H1 (cell line): ENCODE measurements around the gene LRRC27. TPM values are rescaled to one million over a fixed set of nuclear protein-coding genes. Genes with fewer than 3 reads are reported as not detected.

Experiments used
- CTCF ChIA-PET: fragments of 300-600 bp; sonication (Branson Sonifier 250); formaldehyde crosslinking; loops from one replicate; lab custom pipeline; 2021; ENCODE audit not compliant: partially characterized antibody; lab: Charles Lee
- POLR2A ChIA-PET: fragments of 300-600 bp; sonication (Branson Sonifier 250); formaldehyde crosslinking; loops from one replicate; lab custom pipeline; 2021; ENCODE audit warnings: inconsistent platforms; ENCODE audit not compliant: partially characterized antibody; lab: Charles Lee
- DNase-seq, 2 experiments: peaks; one replicate each; pipeline versions ENCODE4 v3.0.0 to v3.0.0-alpha.2; 2010 to 2022; ENCODE audit warnings: low spot score in 2 of 2, low read depth in 1 of 2, mixed read lengths in 1 of 2
- FAIRE-seq: peaks from 2 replicates; lab custom pipeline; 2011; peaks lifted over from hg19 to GRCh38; lab: Jason Lieb, UNC
- H2AFZ ChIP-seq: 2 replicates; pipeline ENCODE4 v1.8.1; 2012; ENCODE audit warnings: low read length, inconsistent platforms
- H2AK5ac ChIP-seq: 2 replicates; pipeline ENCODE4 v1.6.1; 2013; ENCODE audit warnings: low read depth, low read length
- H2BK120ac ChIP-seq: replicated peaks from 2 replicates; pipeline ENCODE3; 2013; ENCODE audit warnings: low read depth, low read length, inconsistent platforms
- H2BK12ac ChIP-seq: 2 replicates; pipeline ENCODE4 v1.6.1; 2013; ENCODE audit warnings: low read depth, low read length
- H2BK15ac ChIP-seq: 2 replicates; pipeline ENCODE4 v1.6.1; 2013; ENCODE audit warnings: low read length
- H2BK20ac ChIP-seq: 2 replicates; pipeline ENCODE4 v1.6.1; 2013; ENCODE audit warnings: low read length
- H2BK5ac ChIP-seq: 2 replicates; pipeline ENCODE4 v1.6.1; 2013; ENCODE audit warnings: low read depth, low read length
- H3K14ac ChIP-seq: 2 replicates; pipeline ENCODE4 v1.6.1; 2013; ENCODE audit warnings: inconsistent platforms; ENCODE audit not compliant: insufficient read length
- H3K18ac ChIP-seq: 2 replicates; pipeline ENCODE4 v1.6.1; 2013; ENCODE audit warnings: low read length; ENCODE audit errors: extremely low read depth
- H3K23ac ChIP-seq: 2 replicates; pipeline ENCODE4 v1.6.1; 2013; ENCODE audit warnings: inconsistent platforms; ENCODE audit not compliant: insufficient read length
- H3K23me2 ChIP-seq: 2 replicates; pipeline ENCODE4 v1.6.1; 2013; ENCODE audit warnings: low read depth, low read length
- H3K27ac ChIP-seq: 2 replicates; pipeline ENCODE4 v1.6.1; 2011; ENCODE audit warnings: low read depth, low read length, inconsistent platforms
- H3K27me3 ChIP-seq, 4 experiments: replicated peaks in 1 of 4; 1 replicate in 1 of 4; 2 replicates in 3 of 4; pipeline versions ENCODE4 v1.6.1 to v1.8.1; 2011 to 2013; ENCODE audit warnings: low read length in 3 of 4, mild to moderate bottlenecking in 3 of 4, inconsistent platforms in 2 of 4, mixed read lengths in 2 of 4, moderate library complexity in 1 of 4; ENCODE audit not compliant: control insufficient read depth in 3 of 4, insufficient read depth in 3 of 4; ENCODE audit errors: extremely low read depth in 1 of 4
- H3K36me3 ChIP-seq, 4 experiments: 2 replicates each; pipeline versions ENCODE4 v1.6.1 to v1.8.1; 2011 to 2013; ENCODE audit warnings: mild to moderate bottlenecking in 4 of 4, low read length in 3 of 4, moderate library complexity in 2 of 4, control low read depth in 1 of 4, inconsistent platforms in 1 of 4; ENCODE audit not compliant: insufficient read depth in 4 of 4, control insufficient read depth in 2 of 4
- H3K4ac ChIP-seq: replicated peaks from 2 replicates; pipeline ENCODE3; 2013; ENCODE audit warnings: low read length, low read depth, mixed read lengths, inconsistent platforms; ENCODE audit not compliant: insufficient read length
- H3K4me1 ChIP-seq, 4 experiments: replicated peaks in 1 of 4; 1 replicate in 1 of 4; 2 replicates in 3 of 4; pipeline versions ENCODE4 v1.6.1 to v1.8.1; 2011 to 2013; ENCODE audit warnings: low read length in 3 of 4, inconsistent platforms in 2 of 4, mixed read lengths in 1 of 4; ENCODE audit not compliant: insufficient read depth in 4 of 4, control insufficient read depth in 3 of 4
- H3K4me2 ChIP-seq, 2 experiments: 2 replicates each; pipeline versions ENCODE4 v1.6.1 to v1.8.1; 2011 to 2013; ENCODE audit warnings: low read depth in 2 of 2, low read length in 2 of 2, control low read depth in 1 of 2, inconsistent platforms in 1 of 2, mild to moderate bottlenecking in 1 of 2; ENCODE audit not compliant: insufficient read depth in 1 of 2
- H3K4me3 ChIP-seq, 4 experiments: fragments of 200-600, 300-600 bp in 1 of 4; sonication (generic), shearing (Covaris generic), sonication (Bioruptor Twin) in 1 of 4; 2 replicates each; pipeline versions ENCODE4 v1.5.1 to v1.8.1; 2011 to 2016; ENCODE audit warnings: low read length in 4 of 4, low read depth in 3 of 4, control low read depth in 2 of 4, inconsistent platforms in 2 of 4, mild to moderate bottlenecking in 2 of 4, mixed read lengths in 1 of 4, moderate library complexity in 1 of 4; ENCODE audit not compliant: insufficient read depth in 2 of 4; ENCODE audit errors: extremely low read depth in 1 of 4
- H3K56ac ChIP-seq: replicated peaks from 2 replicates; pipeline ENCODE3; 2013; ENCODE audit warnings: low read depth, mild to moderate bottlenecking, mixed read lengths, low read length, inconsistent platforms; ENCODE audit not compliant: insufficient read length
- H3K79me1 ChIP-seq: 2 replicates; pipeline ENCODE4 v1.6.1; 2013; ENCODE audit warnings: low read depth, low read length, control low read depth
- H3K79me2 ChIP-seq, 2 experiments: 2 replicates each; pipeline versions ENCODE4 v1.6.1 to v1.8.1; 2012 to 2013; ENCODE audit warnings: low read length in 2 of 2, mild to moderate bottlenecking in 2 of 2, inconsistent platforms in 1 of 2; ENCODE audit not compliant: insufficient read depth in 2 of 2, control insufficient read depth in 1 of 2
- H3K9ac ChIP-seq, 4 experiments: replicated peaks in 1 of 4; 1 replicate in 1 of 4; 2 replicates in 3 of 4; pipeline versions ENCODE4 v1.6.1 to v1.8.1; 2011 to 2013; ENCODE audit warnings: low read depth in 3 of 4, low read length in 3 of 4, control low read depth in 2 of 4, mild to moderate bottlenecking in 2 of 4, moderate library complexity in 2 of 4, inconsistent platforms in 1 of 4; ENCODE audit errors: extremely low read depth in 1 of 4
- H3K9me3 ChIP-seq, 2 experiments: 2 replicates each; pipeline versions ENCODE4 v1.6.1 to v1.8.1; 2012 to 2013; ENCODE audit warnings: mild to moderate bottlenecking in 2 of 2, moderate library complexity in 2 of 2, control low read depth in 1 of 2, inconsistent platforms in 1 of 2, low read depth in 1 of 2, low read length in 1 of 2, mixed read lengths in 1 of 2; ENCODE audit not compliant: insufficient read depth in 2 of 2
- H4K20me1 ChIP-seq, 2 experiments: replicated peaks in 1 of 2; 2 replicates each; pipeline versions ENCODE3 to v1.8.1; 2011 to 2013; ENCODE audit warnings: inconsistent platforms in 2 of 2, low read length in 2 of 2, mild to moderate bottlenecking in 1 of 2; ENCODE audit not compliant: insufficient read depth in 2 of 2, control insufficient read depth in 1 of 2
- H4K5ac ChIP-seq: 2 replicates; pipeline ENCODE4 v1.6.1; 2013; ENCODE audit warnings: low read length, low read depth, mixed read lengths, inconsistent platforms; ENCODE audit not compliant: insufficient read length
- H4K8ac ChIP-seq: 2 replicates; pipeline ENCODE4 v1.8.0; 2013; ENCODE audit warnings: mild to moderate bottlenecking, moderate library complexity, low read length, inconsistent platforms; ENCODE audit not compliant: insufficient read depth; ENCODE audit errors: extremely low read depth
- H4K91ac ChIP-seq: replicated peaks from 2 replicates; pipeline ENCODE3; 2013; ENCODE audit warnings: low read length, mixed read lengths, inconsistent platforms; ENCODE audit not compliant: insufficient read length
- CBX8 ChIP-seq: fragments of 300-800, 300-1000 bp; sonication (generic); IDR thresholded peaks from 2 replicates; pipeline ENCODE4 v1.7.1; 2016; ENCODE audit warnings: low read depth, low read length, borderline replicate concordance
- HDAC2 ChIP-seq, 2 experiments: fragments of 300-600 bp in 1 of 2; sonication (generic) in 1 of 2; IDR thresholded peaks; 2 replicates each; pipeline ENCODE4 v1.6.1; 2011 to 2012; ENCODE audit warnings: low read depth in 2 of 2, low read length in 2 of 2, mild to moderate bottlenecking in 2 of 2, moderate library complexity in 2 of 2, borderline replicate concordance in 1 of 2, inconsistent platforms in 1 of 2
- JUND ChIP-seq: IDR thresholded peaks from 2 replicates; pipeline ENCODE4 v1.6.1; 2011; ENCODE audit warnings: mild to moderate bottlenecking, improper control_type of control experiment, low read length
- NANOG ChIP-seq: IDR thresholded peaks from 2 replicates; pipeline ENCODE4 v1.6.1; 2011; ENCODE audit warnings: low read length, low read depth, mild to moderate bottlenecking, inconsistent platforms; ENCODE audit not compliant: insufficient read depth, poor library complexity, severe bottlenecking
- TBP ChIP-seq: IDR thresholded peaks from 2 replicates; pipeline ENCODE4 v1.6.1; 2011; ENCODE audit warnings: low read depth, low read length, improper control_type of control experiment
- TEAD4 ChIP-seq: IDR thresholded peaks from 2 replicates; pipeline ENCODE4 v1.6.1; 2012; ENCODE audit warnings: low read depth, low read length, inconsistent platforms, mixed read lengths
- WGBS, 2 experiments: shearing (Covaris generic) in 1 of 2; methylation state at CpG; one replicate each; pipeline versions ENCODE4 v1.1.6 to v1.1.7; 2013 to 2015; ENCODE audit warnings: low lambda C conversion rate in 2 of 2, mixed read lengths in 2 of 2, inconsistent platforms in 1 of 2, low coverage in 1 of 2, missing lambda C conversion rate in 1 of 2; ENCODE audit not compliant: insufficient replicate concordance in 2 of 2, insufficient coverage in 1 of 2, insufficient read length in 1 of 2; ENCODE audit errors: extremely low coverage in 1 of 2, missing lambda C conversion rate in 1 of 2; 5-methylcytosine and 5-hydroxymethylcytosine counted together
- polyA plus RNA-seq, 7 experiments: library from polyadenylated mRNA; depleted of rRNA in 3 of 7; stranded (reverse) in 5 of 7; unstranded in 2 of 7; fragments of >200 nt in 5 of 7; fragments of 200-250 nt in 2 of 7; gene quantifications; 1 replicate in 5 of 7; 2 replicates in 1 of 7; 4 replicates in 1 of 7; pipeline versions ENCODE4 v1.2.1 to v1.2.3, GENCODE V29; 2011 to 2013; ENCODE audit warnings: missing spikeins in 2 of 7, mixed read lengths in 2 of 7
- total RNA-seq: library from RNA; stranded (reverse); fragmentation: NEBNext Ultra II Directional; extraction: Animal tissue kit (Norgen Biotek cat#: 25700); gene quantifications from 2 replicates; pipeline ENCODE4 v1.2.1, GENCODE V29; 2021
- TF ChIP-seq, protein P1 (sequence below): IDR thresholded peaks from 2 replicates; pipeline ENCODE4 v1.6.1; 2011; ENCODE audit warnings: low read length, improper control_type of control experiment
- TF ChIP-seq, protein P2 (sequence below): IDR thresholded peaks from 2 replicates; pipeline ENCODE4 v1.6.1; 2012; ENCODE audit warnings: low read length, inconsistent platforms

LRRC27 gene
- total and polyA plus RNA-seq, 2 of the 8 experiments (the other 6 are each of a cell fraction or from before 2014, with no cell fraction given): 1.2 to 3.8 TPM

- WGBS, 2 experiments: 85% methylated on average over 8 of the region's 8 CpGs; no CpG with 5 or more reads in 1 of the 2 experiments
- Histone ChIP-seq H4K20me1 (no peaks in the 10 kb centered on the region), H3K27ac (no peak overlapping the region), H3K4me2 (no peak overlapping the region), H3K18ac (no peak overlapping the region), H3K36me3 (no peaks in the 10 kb centered on the region), H4K5ac (no peak overlapping the region), H3K23ac (no peak overlapping the region), H2AK5ac (no peak overlapping the region), H3K4me1 (no peaks in the 10 kb centered on the region; a peak in 2 of 7 replicates), H3K79me2 (no peaks in the 10 kb centered on the region), H3K56ac (no peak overlapping the region), H3K27me3 (no peaks in the 10 kb centered on the region), H3K4ac (no peak overlapping the region), H4K8ac (no peak overlapping the region), H2AFZ (no peak overlapping the region), H2BK12ac (no peak overlapping the region), H2BK5ac (no peak overlapping the region), H3K9me3 (no peaks in the 10 kb centered on the region), H2BK15ac (no peak overlapping the region), H2BK20ac (no peak overlapping the region), H2BK120ac (no peak overlapping the region), H3K23me2 (no peaks in the 10 kb centered on the region), H4K91ac (no peak overlapping the region), H3K14ac (no peak overlapping the region), H3K9ac (no peak overlapping the region), H3K79me1 (no peaks in the 10 kb centered on the region), H3K4me3 (no peak overlapping the region)
- ChIA-PET CTCF (interaction anchor here (0.6 to 1.2 kb wide), 9 partner anchors 10 to 252 kb away, joined by 3 to 5 read pairs (median 4); no protein-coding TSS in a partner anchor), POLR2A (interaction anchor here (0.9 kb wide), 1 partner anchor 62 kb away, joined by 3 read pairs; no protein-coding TSS in a partner anchor)
- DNase-seq (no peak), FAIRE-seq (no peak)
- TF ChIP-seq CBX8 (no peak), JUND (no peak), NANOG (no peak), HDAC2 (IDR thresholded peaks at IDR 0.05; ENCODE audit: borderline replicate concordance in 1 of 2, low read depth in 2 of 2, low read length in 2 of 2) (no peak), TEAD4 (no peak), TBP (no peak)
- TF ChIP-seq, protein P1, sequence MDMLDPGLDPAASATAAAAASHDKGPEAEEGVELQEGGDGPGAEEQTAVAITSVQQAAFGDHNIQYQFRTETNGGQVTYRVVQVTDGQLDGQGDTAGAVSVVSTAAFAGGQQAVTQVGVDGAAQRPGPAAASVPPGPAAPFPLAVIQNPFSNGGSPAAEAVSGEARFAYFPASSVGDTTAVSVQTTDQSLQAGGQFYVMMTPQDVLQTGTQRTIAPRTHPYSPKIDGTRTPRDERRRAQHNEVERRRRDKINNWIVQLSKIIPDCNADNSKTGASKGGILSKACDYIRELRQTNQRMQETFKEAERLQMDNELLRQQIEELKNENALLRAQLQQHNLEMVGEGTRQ: no peak
- TF ChIP-seq, protein P2, sequence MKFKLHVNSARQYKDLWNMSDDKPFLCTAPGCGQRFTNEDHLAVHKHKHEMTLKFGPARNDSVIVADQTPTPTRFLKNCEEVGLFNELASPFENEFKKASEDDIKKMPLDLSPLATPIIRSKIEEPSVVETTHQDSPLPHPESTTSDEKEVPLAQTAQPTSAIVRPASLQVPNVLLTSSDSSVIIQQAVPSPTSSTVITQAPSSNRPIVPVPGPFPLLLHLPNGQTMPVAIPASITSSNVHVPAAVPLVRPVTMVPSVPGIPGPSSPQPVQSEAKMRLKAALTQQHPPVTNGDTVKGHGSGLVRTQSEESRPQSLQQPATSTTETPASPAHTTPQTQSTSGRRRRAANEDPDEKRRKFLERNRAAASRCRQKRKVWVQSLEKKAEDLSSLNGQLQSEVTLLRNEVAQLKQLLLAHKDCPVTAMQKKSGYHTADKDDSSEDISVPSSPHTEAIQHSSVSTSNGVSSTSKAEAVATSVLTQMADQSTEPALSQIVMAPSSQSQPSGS: no peak
Observed at GRCh38 chr10:132383101-132383500, 51.1 kb downstream of the LRRC27 start.
